GM18520 (cell line): ENCODE measurements around the gene GIPC1.
"Not testable (repeated sequence)": the region's sequence is repeated elsewhere in the genome, so short reads cannot be mapped to it uniquely, and the experiment has no call there.

Experiments
- ATAC-seq: cut with Tn5 transposase; IDR thresholded peaks from one replicate; pipeline ENCODE4 v1.9.1; 2021; ENCODE audit not compliant: unreplicated experiment

Gene GIPC1

DNA sequence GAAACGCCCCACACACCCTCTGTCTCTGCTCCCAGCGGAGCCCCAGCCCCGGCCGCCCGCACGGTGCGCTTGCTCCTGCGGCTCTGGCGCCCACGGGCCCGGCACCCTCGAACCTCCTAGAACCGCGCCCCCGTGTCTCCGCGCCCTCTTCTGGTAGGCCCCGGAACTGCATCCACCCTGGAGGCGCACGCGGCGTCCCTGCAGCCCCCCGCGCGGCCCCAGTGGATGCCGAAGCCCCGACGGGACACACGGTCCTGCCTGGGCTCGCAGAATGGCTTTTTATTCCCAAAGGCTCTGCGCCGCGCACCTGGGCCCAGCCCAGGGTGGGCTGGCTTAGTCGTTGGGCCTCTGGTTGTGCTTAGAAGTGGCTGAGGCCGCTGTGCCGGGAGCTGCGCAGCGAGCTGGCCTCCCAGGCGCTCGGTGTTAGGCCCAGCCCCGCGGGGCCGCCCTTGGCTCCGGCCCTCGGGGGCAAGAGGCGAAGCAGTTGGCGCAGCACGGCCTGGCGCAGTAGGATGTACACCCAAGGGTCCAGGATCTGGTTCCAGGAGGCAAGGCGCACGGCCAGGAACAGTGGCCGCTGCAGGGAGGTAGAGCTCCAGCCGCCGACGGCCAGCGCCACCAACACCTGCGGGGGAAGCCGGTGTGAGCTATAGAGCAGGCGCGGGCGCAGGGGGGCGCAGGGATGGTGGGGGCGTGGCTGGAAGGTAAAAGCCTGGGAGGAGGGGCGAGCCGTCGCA lies 23.6 kb downstream of the GIPC1 start:
- ATAC-seq, result no peak

DNA sequence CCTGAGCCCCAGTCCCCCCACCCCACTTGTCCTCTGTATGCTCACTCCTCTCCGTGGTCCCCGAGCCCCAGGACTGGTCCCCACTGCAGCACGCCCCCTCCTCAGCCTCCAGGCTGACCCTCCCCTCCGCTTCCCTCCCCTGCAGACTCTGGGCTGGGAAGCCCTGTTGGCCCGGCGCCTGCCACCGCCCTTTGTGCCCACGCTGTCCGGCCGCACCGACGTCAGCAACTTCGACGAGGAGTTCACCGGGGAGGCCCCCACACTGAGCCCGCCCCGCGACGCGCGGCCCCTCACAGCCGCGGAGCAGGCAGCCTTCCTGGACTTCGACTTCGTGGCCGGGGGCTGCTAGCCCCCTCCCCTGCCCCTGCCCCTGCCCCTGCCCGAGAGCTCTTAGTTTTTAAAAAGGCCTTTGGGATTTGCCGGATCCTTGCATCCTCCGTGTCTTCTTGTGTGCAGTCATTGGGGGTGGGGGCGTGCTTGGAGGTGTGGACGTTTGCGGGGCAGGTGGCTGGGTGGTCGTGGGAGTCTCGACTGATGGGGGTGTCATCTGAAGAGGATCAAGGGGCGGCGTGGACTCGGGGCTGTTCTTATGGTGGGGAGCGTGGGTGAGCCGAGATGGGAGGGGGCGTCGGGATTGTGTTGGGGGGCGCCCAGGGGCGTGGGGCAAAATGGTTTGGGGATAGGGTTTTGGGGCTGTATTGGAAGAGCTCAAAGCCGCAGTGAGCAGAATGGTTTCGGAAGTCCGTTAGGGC lies 24.3 kb downstream of the GIPC1 start:
- no peak for ATAC-seq

DNA sequence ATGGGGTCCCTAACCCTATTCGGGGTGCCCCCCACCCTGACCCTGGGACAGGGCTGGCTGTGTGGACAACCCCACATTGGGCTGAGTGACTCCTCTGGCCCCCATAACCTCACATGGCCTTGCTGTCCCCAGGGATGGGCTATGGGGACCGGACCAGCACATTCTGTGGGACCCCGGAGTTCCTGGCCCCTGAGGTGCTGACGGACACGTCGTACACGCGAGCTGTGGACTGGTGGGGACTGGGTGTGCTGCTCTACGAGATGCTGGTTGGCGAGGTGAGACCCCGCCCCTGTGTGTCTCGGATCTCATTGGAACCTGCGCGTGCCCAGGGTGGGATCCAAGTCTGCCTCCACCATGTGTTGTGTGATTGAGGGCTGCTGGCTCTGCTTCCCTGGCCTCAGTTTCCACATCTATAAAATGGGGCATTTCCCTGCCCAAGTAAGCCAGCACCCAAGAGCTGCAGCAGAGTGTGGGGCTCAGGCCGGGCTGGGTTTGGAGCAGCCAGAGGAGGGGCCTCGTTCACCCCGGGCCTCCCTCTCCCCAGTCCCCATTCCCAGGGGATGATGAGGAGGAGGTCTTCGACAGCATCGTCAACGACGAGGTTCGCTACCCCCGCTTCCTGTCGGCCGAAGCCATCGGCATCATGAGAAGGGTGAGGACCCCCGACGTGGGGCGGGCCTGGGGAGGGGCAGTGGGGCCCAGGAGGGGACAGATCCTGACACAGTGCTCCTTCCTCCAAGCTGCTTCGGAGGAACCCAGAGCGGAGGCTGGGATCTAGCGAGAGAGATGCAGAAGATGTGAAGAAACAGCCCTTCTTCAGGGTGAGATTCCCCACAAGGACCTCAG lies 25.7 kb downstream of the GIPC1 start:
- ATAC-seq, result no peak

DNA sequence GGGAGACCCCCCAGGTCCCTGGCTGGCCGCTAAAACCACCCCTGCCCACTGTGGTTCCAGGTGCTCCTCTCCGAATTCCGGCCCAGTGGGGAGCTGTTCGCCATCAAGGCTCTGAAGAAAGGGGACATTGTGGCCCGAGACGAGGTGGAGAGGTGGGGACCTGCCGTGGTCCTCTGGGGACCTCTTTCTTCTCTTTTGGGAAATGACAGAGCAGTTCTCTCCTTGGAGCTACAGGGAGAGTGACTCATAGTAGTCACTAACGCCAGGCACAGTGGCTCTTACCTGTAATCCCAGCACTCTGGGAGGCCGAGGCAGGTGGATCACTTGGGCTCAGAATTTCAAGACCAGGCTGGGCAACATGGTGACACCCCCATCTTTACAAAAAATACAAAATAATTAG lies 28.1 kb downstream of the GIPC1 start:
- no peak for ATAC-seq

DNA sequence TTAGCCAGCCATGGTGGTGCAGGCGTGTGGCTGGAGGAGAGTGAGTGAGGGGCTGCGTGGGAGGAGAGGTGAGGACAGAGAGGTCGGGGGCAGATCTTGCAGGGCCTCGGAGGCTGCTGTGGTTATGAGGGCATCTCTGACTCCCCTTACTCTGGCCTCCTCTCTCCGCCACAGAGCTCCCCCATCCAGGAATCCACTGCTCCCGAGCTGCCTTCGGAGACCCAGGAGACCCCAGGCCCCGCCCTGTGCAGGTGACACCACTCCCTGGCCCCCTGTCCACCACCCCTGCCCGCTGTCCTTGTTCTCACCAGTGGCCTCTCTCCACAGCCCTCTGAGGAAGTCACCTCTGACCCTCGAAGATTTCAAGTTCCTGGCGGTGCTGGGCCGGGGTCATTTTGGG lies 28.5 kb downstream of the GIPC1 start:
- ATAC-seq, result no peak

DNA sequence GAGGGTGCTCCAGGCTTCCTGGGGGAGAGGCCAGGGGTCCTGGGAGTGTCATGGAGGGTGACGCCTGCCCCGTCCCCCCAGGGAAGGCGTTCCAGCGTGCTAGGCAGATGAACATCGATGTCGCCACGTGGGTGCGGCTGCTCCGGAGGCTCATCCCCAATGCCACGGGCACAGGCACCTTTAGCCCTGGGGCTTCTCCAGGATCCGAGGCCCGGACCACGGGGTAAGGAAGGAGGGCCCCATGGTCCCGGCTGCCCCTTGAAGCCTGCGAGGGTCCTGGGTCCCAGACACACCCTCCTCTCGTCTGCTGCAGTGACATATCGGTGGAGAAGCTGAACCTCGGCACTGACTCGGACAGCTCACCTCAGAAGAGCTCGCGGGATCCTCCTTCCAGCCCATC lies 32.2 kb downstream of the GIPC1 start:
- no peak for ATAC-seq

DNA sequence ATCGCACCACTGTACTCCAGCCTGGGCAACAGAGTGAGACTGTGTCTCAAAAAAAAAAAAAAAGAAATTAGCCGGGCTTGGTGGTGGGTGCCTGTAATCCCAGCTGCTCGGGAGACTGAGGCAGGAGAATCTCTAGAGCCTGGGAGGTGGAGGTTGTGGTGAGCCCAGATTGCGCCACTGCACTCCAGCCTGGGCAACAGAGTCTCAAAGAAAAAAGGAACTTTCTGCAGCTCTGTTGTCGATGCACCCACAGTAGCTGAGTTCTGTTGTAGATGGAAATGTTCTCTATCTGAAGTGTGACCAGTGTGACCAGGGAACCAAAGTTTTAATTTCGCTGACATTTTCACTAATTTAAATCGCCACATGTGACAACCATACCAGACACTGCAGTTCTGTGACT lies 33.5 kb downstream of the GIPC1 start:
- ATAC-seq, result not testable (repeated sequence)

DNA sequence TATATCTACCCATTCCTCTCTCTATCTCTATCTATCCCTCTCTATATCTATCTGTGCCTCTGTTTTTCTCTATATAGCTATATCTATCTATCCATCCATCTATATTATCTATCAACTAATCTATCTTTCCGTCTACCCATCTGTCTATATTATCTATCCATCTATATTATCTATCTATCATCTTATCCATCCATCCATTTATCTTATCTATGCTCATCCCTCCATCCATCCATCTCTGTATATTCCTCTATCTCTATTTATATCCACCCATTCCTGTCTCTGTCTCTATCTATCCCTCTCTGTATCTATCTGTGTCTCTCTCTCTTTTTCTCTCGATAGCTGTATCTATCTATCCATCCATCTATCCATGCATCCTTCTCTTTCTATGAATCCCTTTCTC lies 35.0 kb downstream of the GIPC1 start:
- no peak for ATAC-seq

DNA sequence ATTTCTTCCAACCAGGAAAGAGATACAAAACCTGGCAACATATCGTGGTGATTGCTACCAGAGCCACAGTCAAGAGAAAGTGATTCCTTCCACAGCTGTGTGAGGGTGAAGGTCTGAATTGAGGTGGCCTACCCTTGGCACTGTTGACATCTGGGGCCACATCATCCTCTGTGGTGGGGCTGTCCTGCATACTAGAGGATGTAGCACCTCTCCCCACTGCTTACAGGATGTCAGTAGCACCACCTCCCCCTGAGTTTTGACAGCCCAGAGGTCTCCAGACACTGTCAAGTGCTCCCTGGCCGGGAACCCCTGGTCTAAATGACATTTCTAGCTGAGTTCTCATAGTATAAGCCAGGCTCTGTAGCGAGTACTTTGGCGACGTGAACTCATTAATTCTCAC lies 36.2 kb downstream of the GIPC1 start:
- no peak for ATAC-seq

DNA sequence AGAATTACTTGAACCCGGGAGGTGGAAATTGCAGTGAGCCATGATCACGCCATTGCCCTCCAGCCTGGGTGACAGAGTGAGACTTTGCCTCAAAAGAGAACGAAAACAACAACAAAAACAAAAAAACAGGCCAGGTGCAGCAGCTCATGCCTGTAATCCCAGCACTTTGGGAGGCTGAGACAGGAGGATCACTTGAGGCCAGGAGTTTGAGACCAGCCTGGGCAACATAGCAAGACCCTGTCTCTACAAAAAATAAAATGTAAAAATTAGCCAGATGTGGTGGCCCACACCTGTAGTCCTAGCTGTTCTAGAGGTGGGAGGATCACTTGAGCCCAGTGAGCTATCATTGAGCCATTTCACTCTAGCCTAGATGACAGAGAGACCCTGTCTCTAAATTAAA lies 43.6 kb downstream of the GIPC1 start:
- not testable (repeated sequence) for ATAC-seq

DNA sequence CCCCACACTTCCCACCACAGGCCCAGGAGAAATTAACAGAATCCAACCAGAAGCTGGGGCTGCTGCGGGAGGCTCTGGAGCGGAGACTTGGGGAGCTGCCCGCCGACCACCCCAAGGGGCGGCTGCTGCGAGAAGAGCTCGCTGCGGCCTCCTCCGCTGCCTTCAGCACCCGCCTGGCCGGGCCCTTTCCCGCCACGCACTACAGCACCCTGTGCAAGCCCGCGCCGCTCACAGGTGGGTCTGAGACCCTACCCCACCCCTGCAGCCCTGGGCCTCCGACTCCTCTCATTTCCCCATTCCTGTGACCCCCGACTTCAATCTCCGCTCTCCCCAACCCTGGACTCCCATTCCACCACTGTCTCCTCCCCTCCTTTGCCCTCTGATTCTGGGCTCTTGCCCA lies 45.1 kb downstream of the GIPC1 start:
- no peak for ATAC-seq

DNA sequence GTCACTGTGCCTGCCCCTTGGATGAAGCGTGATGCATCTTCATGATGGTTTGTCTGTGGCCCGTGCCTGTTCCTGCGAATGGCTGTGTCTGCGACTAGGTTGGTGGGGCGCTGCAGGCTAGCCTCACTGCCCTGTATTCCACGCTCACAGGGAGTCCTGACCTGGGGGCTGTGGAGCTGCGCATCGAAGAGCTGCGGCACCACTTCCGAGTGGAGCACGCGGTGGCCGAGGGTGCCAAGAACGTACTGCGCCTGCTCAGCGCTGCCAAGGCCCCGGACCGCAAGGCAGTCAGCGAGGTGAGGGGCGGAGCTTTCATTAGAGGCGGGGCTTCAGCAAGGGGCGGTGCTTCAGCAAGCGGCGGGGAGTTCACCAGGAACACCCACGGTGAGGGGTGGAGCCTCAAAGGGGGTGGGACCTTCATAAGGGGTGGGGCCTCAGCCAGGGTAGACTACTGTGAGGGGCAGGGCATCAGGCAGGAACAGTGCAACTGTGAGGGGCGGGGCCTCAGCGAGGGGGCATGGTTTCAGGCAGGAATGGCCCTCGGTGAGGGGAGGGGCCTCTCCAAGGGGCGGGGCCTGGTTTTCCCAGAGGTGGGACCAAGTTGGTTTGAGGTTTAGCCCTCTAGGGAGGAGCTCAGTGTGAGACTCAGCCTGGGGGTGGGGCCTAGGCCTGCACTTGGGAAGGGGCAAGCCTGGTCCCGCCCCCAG lies 45.6 kb downstream of the GIPC1 start:
- ATAC-seq, result no peak

DNA sequence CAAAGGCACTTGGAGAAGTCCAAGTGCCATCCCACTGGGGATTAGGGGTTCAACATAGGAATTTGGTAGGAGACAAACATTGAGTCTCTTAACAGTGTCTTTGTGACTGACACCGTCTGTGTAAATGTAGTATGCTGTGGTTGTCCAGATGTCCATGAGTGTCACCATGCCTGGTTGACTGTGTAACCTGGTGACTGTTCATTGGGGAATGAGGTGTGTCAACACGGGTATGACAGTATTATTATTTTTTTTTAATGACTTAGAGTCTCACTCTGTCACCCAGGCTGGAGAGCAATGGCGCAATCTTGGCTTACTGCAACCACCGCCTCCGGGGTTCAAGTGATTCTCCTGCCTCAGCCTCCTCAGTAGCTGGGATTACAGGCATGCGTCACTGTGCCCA lies 46.6 kb downstream of the GIPC1 start:
- no peak for ATAC-seq

DNA sequence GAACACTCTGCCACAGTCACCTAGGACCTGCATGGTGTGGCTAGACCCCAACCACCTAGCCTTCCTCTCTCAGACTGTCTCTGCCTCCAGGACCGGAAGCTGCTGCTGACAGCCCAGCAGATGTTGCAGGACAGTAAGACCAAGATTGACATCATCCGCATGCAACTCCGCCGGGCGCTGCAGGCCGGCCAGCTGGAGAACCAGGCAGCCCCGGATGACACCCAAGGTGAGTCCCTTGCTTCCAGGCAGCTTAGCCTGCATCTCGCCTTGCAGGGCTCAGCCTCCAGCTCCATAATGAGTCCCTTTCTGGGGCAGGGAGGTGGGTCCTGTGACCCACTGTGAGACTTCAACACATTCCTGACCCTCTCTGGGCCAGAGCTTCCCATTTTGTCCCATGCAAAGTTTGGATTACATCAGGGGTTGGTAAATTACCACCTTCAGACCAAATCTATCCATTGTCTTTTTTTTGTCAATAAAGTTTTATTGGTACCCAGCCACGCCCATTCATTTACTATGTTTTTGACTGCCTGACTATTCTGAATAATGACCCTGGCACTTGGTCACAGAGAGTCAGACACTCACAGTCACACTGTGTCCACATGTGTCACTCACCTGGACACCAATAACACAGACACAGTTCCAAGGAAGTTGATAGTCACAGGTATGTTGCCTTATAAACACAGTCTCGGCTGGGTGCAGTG lies 49.4 kb downstream of the GIPC1 start:
- no peak for ATAC-seq

DNA sequence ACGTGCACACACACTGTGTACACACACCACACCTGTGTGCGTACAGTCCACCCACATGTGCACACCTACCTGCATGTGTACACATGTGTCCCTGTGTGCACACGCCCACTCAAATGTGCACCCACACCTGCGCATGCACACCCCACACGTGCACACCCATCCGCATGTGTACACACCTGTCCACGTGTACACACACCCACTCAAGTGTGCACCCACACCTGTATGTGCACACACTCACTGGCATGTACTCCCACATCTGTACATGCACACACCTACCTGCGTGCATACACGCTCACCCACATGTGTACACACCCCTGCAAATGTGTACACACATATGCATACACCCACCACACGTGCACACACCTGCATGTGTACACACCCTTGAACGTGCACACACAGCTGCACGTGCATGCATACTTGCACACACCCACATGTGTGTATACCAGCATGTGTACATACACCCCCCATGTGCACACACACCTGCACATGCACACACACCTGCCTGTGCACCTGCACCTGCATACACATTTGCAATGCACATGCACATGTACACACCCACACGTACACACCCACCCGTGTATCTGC lies 52.2 kb downstream of the GIPC1 start:
- ATAC-seq, result no peak

DNA sequence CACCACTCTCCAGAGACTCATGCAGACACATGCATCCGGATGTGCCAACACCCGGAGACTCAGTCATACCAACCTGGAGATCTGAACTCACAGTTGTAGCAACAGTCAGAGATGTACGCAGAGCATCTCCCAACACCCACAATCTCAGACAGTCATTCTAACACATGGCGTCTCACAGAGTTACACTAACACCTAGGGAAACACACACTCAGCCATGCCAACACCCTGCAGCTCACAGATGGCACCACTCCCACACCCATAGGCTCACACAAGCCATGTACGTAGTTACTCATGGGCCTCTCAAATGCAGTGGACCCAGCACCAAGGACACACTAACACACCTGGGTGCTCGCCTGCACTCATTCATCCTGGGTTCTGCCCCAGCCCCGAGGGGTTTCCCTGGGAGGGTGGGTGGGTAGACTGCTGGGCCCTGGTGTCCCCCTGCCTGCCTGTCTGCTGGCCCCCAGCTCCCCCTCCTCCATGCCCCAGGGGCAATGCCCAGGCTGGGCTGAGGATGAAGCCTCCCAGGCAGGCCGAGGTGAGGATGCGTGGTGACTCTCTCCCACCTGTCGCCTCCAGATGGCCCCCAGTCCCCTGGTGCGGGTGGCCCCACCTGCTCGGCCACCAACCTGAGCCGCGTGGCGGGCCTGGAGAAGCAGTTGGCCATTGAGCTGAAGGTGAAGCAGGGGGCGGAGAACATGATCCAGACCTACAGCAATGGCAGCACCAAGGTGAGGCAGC lies 52.9 kb downstream of the GIPC1 start:
- ATAC-seq, result no peak

DNA sequence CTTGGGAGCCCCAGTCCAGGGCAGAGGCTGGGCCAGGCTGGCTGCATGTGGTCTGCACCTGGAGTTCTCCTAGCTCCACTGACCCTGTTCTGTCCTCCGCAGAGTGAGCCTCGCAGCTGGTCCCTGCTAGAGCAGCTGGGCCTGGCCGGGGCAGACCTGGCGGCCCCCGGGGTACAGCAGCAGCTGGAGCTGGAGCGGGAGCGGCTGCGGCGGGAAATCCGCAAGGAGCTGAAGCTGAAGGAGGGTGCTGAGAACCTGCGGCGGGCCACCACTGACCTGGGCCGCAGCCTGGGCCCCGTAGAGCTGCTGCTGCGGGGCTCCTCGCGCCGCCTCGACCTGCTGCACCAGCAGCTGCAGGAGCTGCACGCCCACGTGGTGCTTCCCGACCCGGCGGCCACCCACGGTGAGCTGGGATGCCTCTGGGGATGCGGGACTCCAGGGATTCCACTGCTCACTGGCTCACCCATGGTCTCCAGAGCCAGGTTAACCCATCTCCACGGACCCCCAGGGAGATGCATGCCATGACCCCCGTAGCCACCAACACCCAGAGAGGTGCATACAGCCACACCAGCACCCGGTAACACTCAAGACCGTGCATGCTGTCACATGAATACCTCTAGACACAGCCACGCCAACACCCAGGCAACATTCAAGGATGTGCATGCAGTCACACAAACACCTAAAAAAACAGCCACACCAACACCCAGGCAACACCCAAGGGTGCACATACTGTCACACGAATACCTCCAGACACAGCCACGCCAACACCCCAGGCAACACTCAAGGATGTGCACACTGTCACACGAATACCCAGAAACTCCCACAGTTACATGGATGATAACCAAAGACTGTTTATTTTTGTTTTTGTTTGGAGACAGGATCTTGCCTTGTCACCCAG lies 54.6 kb downstream of the GIPC1 start:
- ATAC-seq, result no peak

DNA sequence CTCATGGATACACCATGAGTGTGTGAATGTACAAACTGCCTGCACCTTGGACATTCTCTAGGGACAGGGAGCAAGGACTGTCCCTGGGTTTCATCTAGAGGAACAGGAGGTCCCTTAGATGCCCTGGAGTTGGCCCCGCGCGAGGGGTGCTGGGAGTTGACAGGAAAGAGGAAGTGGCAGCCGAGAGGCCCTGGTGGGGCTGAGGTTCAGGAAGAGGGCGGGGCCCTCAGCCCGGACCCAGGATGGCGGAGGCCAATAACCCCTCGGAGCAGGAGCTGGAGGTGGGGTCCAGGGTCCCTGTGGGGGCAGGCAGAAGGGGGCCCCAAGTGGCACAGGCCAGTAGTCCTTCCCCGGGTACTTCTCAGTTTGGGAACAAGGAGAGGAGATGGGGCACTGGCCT lies 55.9 kb downstream of the GIPC1 start:
- ATAC-seq, result no peak
